NCI-H2227 (cell line): ENCODE results near the gene C11orf16.
"Not testable (repeated sequence)": the region's sequence is repeated elsewhere in the genome, so short reads cannot be mapped to it uniquely, and the experiment has no call there.

Experiments
- DNase-seq: peaks from one replicate; lab custom pipeline; 2025; ENCODE audit not compliant: unreplicated experiment; lab: John Stamatoyannopoulos, UW

Gene C11orf16

GRCh38 chr11:8932564-8933180 is at the start of gene C11orf16:
TSS of gene C11orf16 (minus strand) at chr11:8932947. CDS start at chr11:8932308, 639 bp downstream.
- DNase-seq, result no peak

GRCh38 chr11:8980485-8980884 is 47.7 kb upstream of the C11orf16 start:
- DNase-seq, result no peak

GRCh38 chr11:8979365-8979764 is 46.6 kb upstream of the C11orf16 start:
- DNase-seq, result not testable (repeated sequence)

GRCh38 chr11:8973121-8973520 is 40.4 kb upstream of the C11orf16 start:
- no peak for DNase-seq

GRCh38 chr11:8971924-8972316 is 39.2 kb upstream of the C11orf16 start:
- no peak for DNase-seq

GRCh38 chr11:8971196-8971923 is 38.6 kb upstream of the C11orf16 start:
- no peak for DNase-seq

GRCh38 chr11:8967184-8967583 is 34.4 kb upstream of the C11orf16 start:
- DNase-seq, result no peak

GRCh38 chr11:8964324-8965320 is 31.9 kb upstream of the C11orf16 start, which contains the start of gene TMEM9B:
TSS of gene TMEM9B (minus strand) at chr11:8964442. CDS start at chr11:8964313, 129 bp downstream.
- peak; percentile 93 for DNase-seq

GRCh38 chr11:8963569-8964323 is 31.0 kb upstream of the C11orf16 start:
- DNase-seq, result peak; percentile 88

- no peak for DNase-seq
Observed at GRCh38 chr11:8962841-8963240, 30.1 kb upstream of the C11orf16 start.

- DNase-seq, result no peak
Observed at GRCh38 chr11:8961401-8961800, 28.7 kb upstream of the C11orf16 start.

- peak; percentile 42 for DNase-seq
Observed at GRCh38 chr11:8959546-8960166, 26.9 kb upstream of the C11orf16 start.

- no peak for DNase-seq
Observed at GRCh38 chr11:8956860-8957259, 24.1 kb upstream of the C11orf16 start.

- DNase-seq, result no peak
Observed at GRCh38 chr11:8948886-8949285, 16.1 kb upstream of the C11orf16 start.

- no peak for DNase-seq
Observed at GRCh38 chr11:8947230-8947943, 14.6 kb upstream of the C11orf16 start.

- no peak for DNase-seq
Observed at GRCh38 chr11:8942518-8943066, 9.8 kb upstream of the C11orf16 start, which contains the start of gene ASCL3. TSS of gene ASCL3 (minus strand) at chr11:8943016. CDS start at chr11:8938161, 4,855 bp downstream.

GRCh38 chr11:8941341-8942103 is 8.8 kb upstream of the C11orf16 start:
- DNase-seq, result no peak

GRCh38 chr11:8937659-8938058 is 4.9 kb upstream of the C11orf16 start:
- DNase-seq, result no peak
